ENCODE results near the gene CYB5A. TPM values are rescaled to one million over a fixed set of nuclear protein-coding genes. Genes with fewer than 3 reads are reported as not detected.
A peak's percentile ranks its signal among the peaks of the same experiment; 100 is the strongest.

CYB5A gene
- total RNA-seq, 1 donor from 2014 or later = 105 TPM

GRCh38 chr18:74292541-74292858 is 737 bp upstream of the CYB5A start:
- intact Hi-C loops (cut with micrococcal nuclease) = no loop called here
- no peaks in the 10 kb centered on the region for H3K9me3 ChIP-seq (replicated peaks)
- H3K27ac ChIP-seq (replicated peaks) = peak overlapping the region; percentile 90
- no peaks in the 10 kb centered on the region for H3K36me3 ChIP-seq
- peak overlapping the region; percentile 87 for H3K4me3 ChIP-seq
- H3K4me1 ChIP-seq = peaks cover 49% of the 10 kb centered on the region
- TF ChIP-seq CTCF (IDR thresholded peaks at IDR 0.05; ENCODE audit: borderline replicate concordance) = no peak
- DNase-seq = no peak
- no peaks in the 10 kb centered on the region for H3K27me3 ChIP-seq (ENCODE audit: low read depth)

GRCh38 chr18:74291472-74291770 is 342 bp downstream of the CYB5A start:
- DNase-seq = no peak
- peak overlapping the region; percentile 87 for H3K4me3 ChIP-seq
- H3K27me3 ChIP-seq (ENCODE audit: low read depth) = no peaks in the 10 kb centered on the region
- peak overlapping the region; percentile 90 for H3K27ac ChIP-seq (replicated peaks)
- TF ChIP-seq CTCF (IDR thresholded peaks at IDR 0.05; ENCODE audit: borderline replicate concordance) = no peak
- intact Hi-C loops (cut with micrococcal nuclease) = no loop called here
- peaks cover 60% of the 10 kb centered on the region for H3K4me1 ChIP-seq
- no peaks in the 10 kb centered on the region for H3K9me3 ChIP-seq (replicated peaks)
- no peaks in the 10 kb centered on the region for H3K36me3 ChIP-seq

- peaks cover 65% of the 10 kb centered on the region for H3K4me1 ChIP-seq
- no peaks in the 10 kb centered on the region for H3K27me3 ChIP-seq (ENCODE audit: low read depth)
- peak overlapping the region; percentile 90 for H3K27ac ChIP-seq (replicated peaks)
- H3K9me3 ChIP-seq (replicated peaks) = no peaks in the 10 kb centered on the region
- H3K36me3 ChIP-seq = no peaks in the 10 kb centered on the region
- peak; percentile 22 for DNase-seq
- H3K4me3 ChIP-seq = peak overlapping the region; percentile 87
- intact Hi-C loops (cut with micrococcal nuclease) = no loop called here
- peak; percentile 39 for TF ChIP-seq CTCF (IDR thresholded peaks at IDR 0.05; ENCODE audit: borderline replicate concordance)
Measured at GRCh38 chr18:74290794-74291471, 830 bp downstream of the CYB5A start.

GRCh38 chr18:74290021-74290420 is 1.7 kb downstream of the CYB5A start:
- Histone ChIP-seq H3K4me3 (peak overlapping the region; percentile 87), H3K27me3 (ENCODE audit: low read depth) (no peaks in the 10 kb centered on the region), H3K27ac (replicated peaks) (peak overlapping the region; percentile 90), H3K4me1 (peaks cover 74% of the 10 kb centered on the region), H3K36me3 (no peaks in the 10 kb centered on the region), H3K9me3 (replicated peaks) (no peaks in the 10 kb centered on the region)
- DNase-seq = no peak
- intact Hi-C loops (cut with micrococcal nuclease) = no loop called here
- no peak for TF ChIP-seq CTCF (IDR thresholded peaks at IDR 0.05; ENCODE audit: borderline replicate concordance)

GRCh38 chr18:74289137-74289536 is 2.6 kb downstream of the CYB5A start:
- intact Hi-C loops (cut with micrococcal nuclease) = no loop called here
- no peaks in the 10 kb centered on the region for H3K27me3 ChIP-seq (ENCODE audit: low read depth)
- H3K9me3 ChIP-seq (replicated peaks) = no peaks in the 10 kb centered on the region
- DNase-seq = no peak
- H3K4me3 ChIP-seq = peak overlapping the region; percentile 29
- TF ChIP-seq CTCF (IDR thresholded peaks at IDR 0.05; ENCODE audit: borderline replicate concordance) = no peak
- peak overlapping the region; percentile 90 for H3K27ac ChIP-seq (replicated peaks)
- peaks cover 83% of the 10 kb centered on the region for H3K4me1 ChIP-seq
- H3K36me3 ChIP-seq = no peaks in the 10 kb centered on the region
